HCT116 (cell line): ENCODE results near the gene HHIPL1. TPM values are rescaled to one million over a fixed set of nuclear protein-coding genes. Genes with fewer than 3 reads are reported as not detected.

Experiments used
- ATAC-seq: fragments of 200-7000 bp; cut with Tn5 transposase; 2 replicates; pipeline ENCODE4 v1.9.1; 2020; ENCODE audit warnings: mild to moderate bottlenecking, moderate library complexity
- BruUV-seq: library from RNA; stranded (reverse); fragments of 400-500 nt; replicated peaks from 2 replicates; lab custom pipeline; 2021; lab: Mats Ljungman, UMichigan
- CTCF ChIA-PET: fragments of 300-600 bp; sonication (Branson Sonifier 250); formaldehyde crosslinking; loops from one replicate; lab custom pipeline; 2021; ENCODE audit warnings: antibody characterized with exemption; lab: Charles Lee
- POLR2A ChIA-PET: fragments of 300-600, 350-600 bp; sonication (Branson Sonifier 250); formaldehyde crosslinking; loops from one replicate; lab custom pipeline; 2021; ENCODE audit warnings: antibody characterized with exemption; lab: Charles Lee
- RAD21 ChIA-PET, 2 experiments: fragments of 300-600 bp; sonication (Branson Sonifier 250); formaldehyde crosslinking; loops; one replicate each; lab custom pipeline; 2023; ENCODE audit warnings: low total read pairs in 2 of 2; ENCODE audit not compliant: uncharacterized antibody in 2 of 2, unreplicated experiment in 2 of 2, low non-redundant PET in 1 of 2; lab: Charles Lee
- DNase-seq: peaks from one replicate; pipeline ENCODE4 v3.0.0-alpha.2; 2010; ENCODE audit warnings: low read depth, low spot score
- H2AFZ ChIP-seq: fragments of 200-600 bp; shearing (Covaris generic), sonication (generic); 2 replicates; pipeline ENCODE4 v1.6.1; 2017; ENCODE audit warnings: low read depth, mixed run types, mixed read lengths, antibody characterized with exemption, low read length; ENCODE audit not compliant: poor library complexity, severe bottlenecking
- H3K27ac ChIP-seq: 2 replicates; pipeline ENCODE4 v1.5.1; 2012; ENCODE audit warnings: low read depth, low read length
- H3K27me3 ChIP-seq: fragments of 200-600 bp; sonication (generic); 2 replicates; pipeline ENCODE4 v1.6.1; 2016; ENCODE audit warnings: mixed run types, low read length, mixed read lengths; ENCODE audit not compliant: insufficient read depth
- H3K36me3 ChIP-seq, 2 experiments: fragments of 200-500 bp in 1 of 2; fragments of 200-600 bp in 1 of 2; sonication (Bioruptor generic) in 1 of 2; sonication (generic) in 1 of 2; 2 replicates each; pipeline versions ENCODE4 v1.5.1 to v1.6.1; 2014 to 2016; ENCODE audit warnings: low read length in 2 of 2, inconsistent platforms in 1 of 2, mixed read lengths in 1 of 2, mixed run types in 1 of 2; ENCODE audit not compliant: insufficient read depth in 2 of 2, control insufficient read depth in 1 of 2
- H3K4me1 ChIP-seq, 2 experiments: fragments of 200-600 bp in 1 of 2; sonication (generic) in 1 of 2; 2 replicates each; pipeline versions ENCODE4 v1.5.1 to v1.6.1; 2012 to 2017; ENCODE audit warnings: low read length in 2 of 2, inconsistent platforms in 1 of 2, mild to moderate bottlenecking in 1 of 2, mixed read lengths in 1 of 2, mixed run types in 1 of 2, moderate library complexity in 1 of 2; ENCODE audit not compliant: insufficient read depth in 2 of 2, control insufficient read depth in 1 of 2
- H3K4me2 ChIP-seq: fragments of 200-600 bp; sonication (generic); 2 replicates; pipeline ENCODE4 v1.6.1; 2017; ENCODE audit warnings: mixed run types, low read length, mixed read lengths
- H3K4me3 ChIP-seq, 2 experiments: fragments of 200-600 bp in 1 of 2; sonication (generic) in 1 of 2; replicated peaks in 1 of 2; 2 replicates each; pipeline ENCODE4 v1.5.1; 2011 to 2016; ENCODE audit warnings: low read length in 2 of 2, control low read depth in 1 of 2, low read depth in 1 of 2, mild to moderate bottlenecking in 1 of 2, mixed read lengths in 1 of 2, mixed run types in 1 of 2
- H3K79me2 ChIP-seq: fragments of 200-600 bp; sonication (generic); 2 replicates; pipeline ENCODE4 v1.6.1; 2017; ENCODE audit warnings: mild to moderate bottlenecking, mixed run types, low read length, moderate library complexity, mixed read lengths; ENCODE audit not compliant: insufficient read depth
- H3K9ac ChIP-seq: fragments of 200-600 bp; sonication (generic); 2 replicates; pipeline ENCODE4 v1.6.1; 2016; ENCODE audit warnings: low read length, mixed read lengths
- H3K9me2 ChIP-seq: fragments of 200-600 bp; sonication (generic), shearing (Covaris generic); 2 replicates; pipeline ENCODE4 v1.6.1; 2017; ENCODE audit warnings: mixed run types, mild to moderate bottlenecking, moderate library complexity; ENCODE audit not compliant: insufficient read depth
- H3K9me3 ChIP-seq, 2 experiments: fragments of 200-500 bp in 1 of 2; fragments of 200-600 bp in 1 of 2; sonication (Bioruptor generic) in 1 of 2; sonication (generic) in 1 of 2; 2 replicates each; pipeline ENCODE4 v1.6.1; 2014 to 2017; ENCODE audit warnings: low read length in 2 of 2, mixed read lengths in 2 of 2, inconsistent platforms in 1 of 2, low read depth in 1 of 2, mild to moderate bottlenecking in 1 of 2, mixed run types in 1 of 2, moderate library complexity in 1 of 2; ENCODE audit not compliant: control insufficient read depth in 1 of 2, insufficient read depth in 1 of 2
- H4K20me1 ChIP-seq: fragments of 200-600 bp; sonication (generic), shearing (Covaris generic); 2 replicates; pipeline ENCODE4 v1.6.1; 2017; ENCODE audit warnings: mixed run types, mild to moderate bottlenecking, moderate library complexity; ENCODE audit not compliant: insufficient read depth
- EGR1 ChIP-seq: IDR thresholded peaks from 2 replicates; pipeline ENCODE4 v1.6.1; 2012; ENCODE audit warnings: low read depth
- ELF1 ChIP-seq: IDR thresholded peaks from 2 replicates; pipeline ENCODE4 v1.6.1; 2012; ENCODE audit warnings: low read depth, borderline replicate concordance
- EZH2 ChIP-seq: fragments of 200-600 bp; sonication (generic); IDR thresholded peaks from 2 replicates; pipeline ENCODE4 v1.6.1; 2017; ENCODE audit warnings: antibody characterized with exemption, mixed run types
- EZH2phosphoT487 ChIP-seq: fragments of 200-600 bp; IDR thresholded peaks from 2 replicates; pipeline ENCODE4 v1.6.1; 2018; ENCODE audit warnings: antibody characterized with exemption, borderline replicate concordance
- POLR2AphosphoS5 ChIP-seq: IDR thresholded peaks from 2 replicates; pipeline ENCODE4 v1.6.1; 2011; ENCODE audit warnings: mild to moderate bottlenecking, low read depth, low read length, moderate library complexity
- SRF ChIP-seq: IDR thresholded peaks from 2 replicates; pipeline ENCODE4 v1.6.1; 2012; ENCODE audit warnings: low read depth
- TCF7L2 ChIP-seq: IDR thresholded peaks from 2 replicates; pipeline ENCODE4 v1.7.0; 2011; ENCODE audit warnings: borderline replicate concordance, inconsistent platforms; ENCODE audit not compliant: insufficient read depth, insufficient read length; ENCODE audit errors: extremely low read depth
- ZFX ChIP-seq: fragments of 450-650 bp; IDR thresholded peaks from 2 replicates; pipeline ENCODE4 v1.6.1; 2017
- intact Hi-C: fragments of 100-400 bp; cut with micrococcal nuclease; formaldehyde crosslinking; loops from 2 replicates; pipeline ENCODE4 v1.10.0; 2022
- total RNA-seq: library from RNA; stranded (reverse); gene quantifications from one replicate; pipeline ENCODE4 v1.2.1, GENCODE V29; 2021; ENCODE audit not compliant: unreplicated experiment
- TF ChIP-seq, protein P1 (sequence below): IDR thresholded peaks from 2 replicates; pipeline ENCODE4 v1.6.1; 2012; ENCODE audit warnings: low read depth
- TF ChIP-seq, protein P2 (sequence below): IDR thresholded peaks from 2 replicates; pipeline ENCODE4 v1.6.1; 2011; ENCODE audit warnings: mild to moderate bottlenecking, low read length, moderate library complexity; ENCODE audit not compliant: insufficient replicate concordance; ENCODE audit errors: extremely low read depth
- TF ChIP-seq, protein P3 (sequence below): IDR thresholded peaks from 2 replicates; pipeline ENCODE4 v1.6.1; 2012
- TF ChIP-seq, protein P4 (sequence below), 3 experiments: fragments of 200-600 bp in 1 of 3; sonication (generic) in 1 of 3; IDR thresholded peaks in 2 of 3; conservative IDR thresholded peaks in 1 of 3; 2 replicates each; pipeline ENCODE4 v1.5.1; 2012 to 2017; ENCODE audit warnings: low read depth in 2 of 3, low read length in 2 of 3, antibody characterized with exemption in 1 of 3, borderline replicate concordance in 1 of 3, control low read depth in 1 of 3, mild to moderate bottlenecking in 1 of 3, mixed read lengths in 1 of 3, mixed run types in 1 of 3, moderate library complexity in 1 of 3; ENCODE audit not compliant: insufficient read depth in 1 of 3

The HHIPL1 gene
- total RNA-seq, 1 experiment from 2014 or later: not detected

DNA sequence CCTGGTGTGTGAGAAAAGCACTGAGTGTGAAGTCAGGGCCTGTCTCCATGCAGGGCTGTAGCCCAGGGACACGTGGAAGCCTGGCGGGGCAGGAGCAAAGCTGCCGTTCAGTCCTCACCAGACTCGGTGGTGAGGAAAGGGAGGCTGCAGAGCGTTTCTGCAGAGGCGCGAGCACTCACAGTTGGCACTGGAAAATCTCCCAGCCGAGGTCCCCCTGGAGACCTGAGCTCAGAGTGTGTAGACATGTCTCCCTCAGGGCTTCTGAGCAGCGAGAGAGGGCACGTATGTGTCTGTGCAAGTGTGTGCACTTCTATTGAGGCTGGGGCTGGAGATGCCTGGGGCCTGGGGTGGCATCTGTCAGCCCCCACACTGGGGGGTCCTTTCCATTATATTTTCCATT is 11.0 kb upstream of the HHIPL1 start (continued):
- TF ChIP-seq, protein P1, sequence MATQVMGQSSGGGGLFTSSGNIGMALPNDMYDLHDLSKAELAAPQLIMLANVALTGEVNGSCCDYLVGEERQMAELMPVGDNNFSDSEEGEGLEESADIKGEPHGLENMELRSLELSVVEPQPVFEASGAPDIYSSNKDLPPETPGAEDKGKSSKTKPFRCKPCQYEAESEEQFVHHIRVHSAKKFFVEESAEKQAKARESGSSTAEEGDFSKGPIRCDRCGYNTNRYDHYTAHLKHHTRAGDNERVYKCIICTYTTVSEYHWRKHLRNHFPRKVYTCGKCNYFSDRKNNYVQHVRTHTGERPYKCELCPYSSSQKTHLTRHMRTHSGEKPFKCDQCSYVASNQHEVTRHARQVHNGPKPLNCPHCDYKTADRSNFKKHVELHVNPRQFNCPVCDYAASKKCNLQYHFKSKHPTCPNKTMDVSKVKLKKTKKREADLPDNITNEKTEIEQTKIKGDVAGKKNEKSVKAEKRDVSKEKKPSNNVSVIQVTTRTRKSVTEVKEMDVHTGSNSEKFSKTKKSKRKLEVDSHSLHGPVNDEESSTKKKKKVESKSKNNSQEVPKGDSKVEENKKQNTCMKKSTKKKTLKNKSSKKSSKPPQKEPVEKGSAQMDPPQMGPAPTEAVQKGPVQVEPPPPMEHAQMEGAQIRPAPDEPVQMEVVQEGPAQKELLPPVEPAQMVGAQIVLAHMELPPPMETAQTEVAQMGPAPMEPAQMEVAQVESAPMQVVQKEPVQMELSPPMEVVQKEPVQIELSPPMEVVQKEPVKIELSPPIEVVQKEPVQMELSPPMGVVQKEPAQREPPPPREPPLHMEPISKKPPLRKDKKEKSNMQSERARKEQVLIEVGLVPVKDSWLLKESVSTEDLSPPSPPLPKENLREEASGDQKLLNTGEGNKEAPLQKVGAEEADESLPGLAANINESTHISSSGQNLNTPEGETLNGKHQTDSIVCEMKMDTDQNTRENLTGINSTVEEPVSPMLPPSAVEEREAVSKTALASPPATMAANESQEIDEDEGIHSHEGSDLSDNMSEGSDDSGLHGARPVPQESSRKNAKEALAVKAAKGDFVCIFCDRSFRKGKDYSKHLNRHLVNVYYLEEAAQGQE: no peak

DNA sequence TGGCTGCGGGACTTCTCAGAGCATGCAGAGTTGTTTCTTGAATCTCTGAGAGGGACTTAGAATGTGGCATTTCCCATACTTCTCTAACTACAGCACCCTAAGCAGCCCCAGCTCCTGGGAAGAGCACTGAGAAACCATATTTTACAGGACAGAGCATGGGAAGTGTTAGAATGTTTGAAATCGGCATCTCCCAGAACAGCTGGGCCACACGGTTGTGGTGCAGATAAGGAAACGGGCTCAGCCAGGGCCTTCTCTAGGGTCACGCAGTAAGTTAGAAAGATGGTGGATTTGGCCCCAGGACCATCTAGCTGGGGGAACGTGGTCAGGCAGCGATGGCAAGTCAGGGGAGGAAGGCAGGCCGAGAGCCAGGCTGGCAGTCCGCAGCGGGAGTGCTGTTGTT is 10.5 kb upstream of the HHIPL1 start:
- Histone ChIP-seq H3K9me3 (no peaks in the 10 kb centered on the region), H3K9ac (no peak overlapping the region), H3K9me2 (no peaks in the 10 kb centered on the region), H3K36me3 (no peaks in the 10 kb centered on the region), H3K4me2 (no peak overlapping the region), H3K79me2 (no peaks in the 10 kb centered on the region), H3K27ac (no peak overlapping the region), H2AFZ (no peak overlapping the region), H3K27me3 (no peaks in the 10 kb centered on the region), H3K4me3 (no peak overlapping the region), H3K4me1 (no peaks in the 10 kb centered on the region), H4K20me1 (no peaks in the 10 kb centered on the region)
- CTCF ChIA-PET: no interaction called here
- POLR2A ChIA-PET: no interaction called here
- RAD21 ChIA-PET: no interaction called here
- DNase-seq: no peak
- no TSS peak for BruUV-seq
- no peak for ATAC-seq
- intact Hi-C loops: no loop called here
- TF ChIP-seq SRF: no peak
- TF ChIP-seq, protein P2, sequence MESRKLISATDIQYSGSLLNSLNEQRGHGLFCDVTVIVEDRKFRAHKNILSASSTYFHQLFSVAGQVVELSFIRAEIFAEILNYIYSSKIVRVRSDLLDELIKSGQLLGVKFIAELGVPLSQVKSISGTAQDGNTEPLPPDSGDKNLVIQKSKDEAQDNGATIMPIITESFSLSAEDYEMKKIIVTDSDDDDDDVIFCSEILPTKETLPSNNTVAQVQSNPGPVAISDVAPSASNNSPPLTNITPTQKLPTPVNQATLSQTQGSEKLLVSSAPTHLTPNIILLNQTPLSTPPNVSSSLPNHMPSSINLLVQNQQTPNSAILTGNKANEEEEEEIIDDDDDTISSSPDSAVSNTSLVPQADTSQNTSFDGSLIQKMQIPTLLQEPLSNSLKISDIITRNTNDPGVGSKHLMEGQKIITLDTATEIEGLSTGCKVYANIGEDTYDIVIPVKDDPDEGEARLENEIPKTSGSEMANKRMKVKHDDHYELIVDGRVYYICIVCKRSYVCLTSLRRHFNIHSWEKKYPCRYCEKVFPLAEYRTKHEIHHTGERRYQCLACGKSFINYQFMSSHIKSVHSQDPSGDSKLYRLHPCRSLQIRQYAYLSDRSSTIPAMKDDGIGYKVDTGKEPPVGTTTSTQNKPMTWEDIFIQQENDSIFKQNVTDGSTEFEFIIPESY: no peak
- no peak for TF ChIP-seq ZFX
- no peak for TF ChIP-seq POLR2AphosphoS5
- no peak for TF ChIP-seq EZH2phosphoT487
- TF ChIP-seq EZH2: no peak
- TF ChIP-seq ELF1: no peak
- TF ChIP-seq, protein P3, sequence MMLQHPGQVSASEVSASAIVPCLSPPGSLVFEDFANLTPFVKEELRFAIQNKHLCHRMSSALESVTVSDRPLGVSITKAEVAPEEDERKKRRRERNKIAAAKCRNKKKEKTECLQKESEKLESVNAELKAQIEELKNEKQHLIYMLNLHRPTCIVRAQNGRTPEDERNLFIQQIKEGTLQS: no peak
- TF ChIP-seq, protein P4, sequence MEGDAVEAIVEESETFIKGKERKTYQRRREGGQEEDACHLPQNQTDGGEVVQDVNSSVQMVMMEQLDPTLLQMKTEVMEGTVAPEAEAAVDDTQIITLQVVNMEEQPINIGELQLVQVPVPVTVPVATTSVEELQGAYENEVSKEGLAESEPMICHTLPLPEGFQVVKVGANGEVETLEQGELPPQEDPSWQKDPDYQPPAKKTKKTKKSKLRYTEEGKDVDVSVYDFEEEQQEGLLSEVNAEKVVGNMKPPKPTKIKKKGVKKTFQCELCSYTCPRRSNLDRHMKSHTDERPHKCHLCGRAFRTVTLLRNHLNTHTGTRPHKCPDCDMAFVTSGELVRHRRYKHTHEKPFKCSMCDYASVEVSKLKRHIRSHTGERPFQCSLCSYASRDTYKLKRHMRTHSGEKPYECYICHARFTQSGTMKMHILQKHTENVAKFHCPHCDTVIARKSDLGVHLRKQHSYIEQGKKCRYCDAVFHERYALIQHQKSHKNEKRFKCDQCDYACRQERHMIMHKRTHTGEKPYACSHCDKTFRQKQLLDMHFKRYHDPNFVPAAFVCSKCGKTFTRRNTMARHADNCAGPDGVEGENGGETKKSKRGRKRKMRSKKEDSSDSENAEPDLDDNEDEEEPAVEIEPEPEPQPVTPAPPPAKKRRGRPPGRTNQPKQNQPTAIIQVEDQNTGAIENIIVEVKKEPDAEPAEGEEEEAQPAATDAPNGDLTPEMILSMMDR (IDR thresholded peaks at IDR 0.05 in 2 of 3, conservative IDR thresholded peaks at IDR 0.05 in 1 of 3; ENCODE audit: borderline replicate concordance in 1 of 3, insufficient read depth in 1 of 3, low read depth in 2 of 3, low read length in 2 of 3): no peak
- TF ChIP-seq, protein P1: no peak
- TF ChIP-seq TCF7L2: no peak
- no peak for TF ChIP-seq EGR1
